ENCODE results near the gene MKNK1. TPM values are rescaled to one million over a fixed set of nuclear protein-coding genes. Genes with fewer than 3 reads are reported as not detected.

MKNK1 gene
- 16.9 and 20.6 TPM in 2 replicates for total RNA-seq

DNA sequence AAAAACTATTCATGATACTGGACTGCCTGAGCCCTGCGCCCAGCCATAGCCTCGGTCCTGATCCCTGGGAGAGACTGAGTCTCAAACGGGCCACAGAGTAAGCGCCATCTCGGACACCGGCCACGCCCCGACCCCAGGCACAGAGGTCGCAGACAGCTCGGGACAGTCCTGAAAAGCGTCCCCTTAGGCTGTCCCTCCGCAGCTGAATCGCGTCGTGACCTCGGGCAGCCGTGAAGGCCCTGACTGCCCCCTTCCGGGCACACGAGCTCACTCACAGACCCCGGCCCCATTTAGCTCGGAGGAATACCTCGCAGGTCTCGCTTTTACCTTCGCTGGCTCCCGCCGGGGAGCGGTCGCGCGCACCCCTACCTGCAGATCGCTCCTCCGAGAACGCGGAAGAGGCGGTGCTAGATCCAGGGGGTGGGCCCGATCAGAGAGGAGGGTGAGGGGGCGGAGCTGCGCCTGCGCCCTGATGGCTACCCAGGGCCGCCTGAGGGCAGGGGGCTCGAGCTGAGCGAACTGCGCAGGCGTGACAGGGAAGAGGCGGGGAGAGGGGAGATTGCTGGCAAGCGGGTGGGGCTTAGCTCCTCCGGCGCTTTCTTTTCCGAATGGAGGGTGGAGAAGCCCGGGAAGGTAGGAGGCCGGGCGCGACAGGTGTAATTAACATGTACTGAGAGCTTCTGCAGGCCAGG is at the start of gene MKNK1:
Gene MKNK1 (minus strand): TSS at position 411 of the 692 bp plus-strand sequence. CDS start 20,941 bp downstream, outside the sequence.

DNA sequence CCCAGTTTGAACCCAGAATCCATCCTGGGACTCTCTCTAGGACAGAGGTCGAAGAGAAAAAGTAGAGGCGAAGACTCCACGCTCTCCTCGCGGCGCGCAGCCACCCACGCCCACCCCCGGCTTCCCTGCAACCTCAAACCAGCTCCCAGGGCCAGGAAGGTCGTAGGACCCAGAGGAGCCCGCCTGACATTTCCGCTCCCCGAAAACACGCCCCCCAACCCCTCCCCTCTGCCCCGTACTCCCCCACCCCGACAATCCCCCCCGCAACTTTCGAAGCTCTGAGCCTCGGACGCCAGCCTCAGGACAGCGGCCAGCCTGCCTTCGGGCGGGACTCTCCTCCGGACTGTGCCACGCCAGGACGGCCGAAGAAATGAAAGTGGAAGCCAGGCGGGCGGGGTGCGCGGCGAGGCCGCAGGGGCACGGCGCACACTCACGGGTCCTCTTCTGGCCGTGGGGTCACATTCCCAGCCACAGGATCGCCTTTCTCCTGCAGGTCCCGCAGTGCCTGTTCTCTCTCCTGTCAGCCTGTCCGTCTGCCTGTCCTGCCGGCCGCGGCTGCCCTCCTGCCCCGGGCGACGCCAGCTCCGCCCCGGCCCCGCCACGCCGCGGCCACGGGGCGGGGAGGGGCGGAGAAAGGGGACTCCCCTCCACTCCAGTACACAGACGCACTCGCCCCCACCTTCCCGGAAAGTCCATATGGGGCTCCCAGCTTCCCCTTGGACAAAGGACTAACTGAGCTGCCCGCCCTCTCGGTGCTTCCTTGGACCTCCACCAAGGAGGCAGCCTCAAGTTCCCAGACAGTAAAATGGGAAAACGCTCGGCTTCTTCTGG is 12.4 kb upstream of the MKNK1 start, which contains the start of gene MOB3C:
Gene MOB3C (minus strand): TSS at position 535 of the 831 bp plus-strand sequence. CDS start 3,490 bp downstream, outside the sequence.

DNA sequence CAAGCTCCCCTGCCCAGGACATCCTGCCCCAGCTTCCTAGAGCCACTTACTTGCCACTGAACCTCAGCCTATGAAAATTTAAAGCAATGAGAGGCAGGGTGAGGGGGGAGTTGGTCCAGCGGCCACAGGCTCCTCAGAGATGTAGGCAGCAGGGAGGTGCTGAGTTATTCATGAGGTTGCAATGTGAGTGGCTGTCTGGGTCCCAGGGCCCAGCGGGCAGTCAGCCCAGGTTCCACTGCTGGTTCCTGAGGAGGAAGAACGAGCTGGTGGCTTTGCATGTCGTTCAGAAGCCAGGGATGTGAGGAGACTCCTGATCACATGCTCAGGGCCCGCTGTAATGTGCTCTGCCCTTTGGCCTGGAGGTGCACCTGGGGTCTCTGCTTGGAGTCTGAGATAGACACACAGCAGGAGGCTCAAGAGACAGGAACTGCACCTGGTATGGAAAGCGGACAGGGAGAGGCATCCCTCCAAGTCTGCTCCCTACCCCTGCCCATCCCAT is 52.4 kb downstream of the MKNK1 start, which contains the start of gene KNCN:
Gene KNCN (minus strand): TSS at position 51 of the 499 bp plus-strand sequence. CDS start 432 bp downstream, outside the sequence.

Other genes starting within 250 kb of the MKNK1 start
- gene FAAH, start 210.0 kb downstream of the MKNK1 start, total RNA-seq, result 1.4 and 2.0 TPM in 2 replicates
- gene DMBX1, start 114.4 kb downstream of the MKNK1 start, total RNA-seq, result not detected in 2 replicates
- not detected in 2 replicates for gene KNCN, start 52.6 kb downstream of the MKNK1 start, total RNA-seq
- gene MOB3C, start 12.5 kb upstream of the MKNK1 start, total RNA-seq, result 9.1 and 12.5 TPM in 2 replicates
- 41.0 and 45.9 TPM in 2 replicates for gene ATPAF1, start 64.1 kb upstream of the MKNK1 start, total RNA-seq
- not detected in 2 replicates for gene TEX38, start 67.6 kb upstream of the MKNK1 start, total RNA-seq
- gene EFCAB14, start 114.8 kb upstream of the MKNK1 start, total RNA-seq, result 12.3 and 19.4 TPM in 2 replicates
- not detected in 2 replicates for gene CYP4B1, start 194.8 kb upstream of the MKNK1 start, total RNA-seq

All from bronchial smooth muscle cell (primary cell).